WTC11 (cell line): ENCODE measurements around the gene BUD23. TPM values are rescaled to one million over a fixed set of nuclear protein-coding genes. Genes with fewer than 3 reads are reported as not detected.

Experiments used
- ATAC-seq: fragments of 200-7000 bp; cut with Tn5 transposase; 2 replicates; pipeline ENCODE4 v1.10.0; 2021; ENCODE audit warnings: mild to moderate bottlenecking, moderate library complexity
- CTCF ChIA-PET: fragments of 300-600 bp; sonication (Branson Sonifier 250); formaldehyde crosslinking; loops from one replicate; lab custom pipeline; 2021; ENCODE audit warnings: antibody characterized with exemption; lab: Charles Lee
- POLR2A ChIA-PET: fragments of 350-600 bp; sonication (Branson Sonifier 250); formaldehyde crosslinking; loops from one replicate; lab custom pipeline; 2021; ENCODE audit warnings: antibody characterized with exemption; lab: Charles Lee
- DNase-seq: peaks from one replicate; pipeline ENCODE4 v3.0.0; 2021; ENCODE audit warnings: low spot score
- H3K27ac Mint-ChIP-seq: 2 replicates; pipeline ENCODE4 v1.8.0; 2021; ENCODE audit warnings: mixed read lengths
- H3K27me3 Mint-ChIP-seq: 2 replicates; pipeline ENCODE4 v1.8.0; 2021; ENCODE audit warnings: low read depth, mild to moderate bottlenecking, moderate library complexity, mixed read lengths
- H3K36me3 Mint-ChIP-seq: 2 replicates; pipeline ENCODE4 v1.8.0; 2021; ENCODE audit warnings: mixed read lengths
- H3K4me1 Mint-ChIP-seq: 2 replicates; pipeline ENCODE4 v1.8.0; 2022; ENCODE audit warnings: mixed read lengths
- H3K4me3 Mint-ChIP-seq: 2 replicates; pipeline ENCODE4 v1.8.0; 2021; ENCODE audit warnings: mild to moderate bottlenecking, moderate library complexity, mixed read lengths
- H3K9me3 Mint-ChIP-seq: 2 replicates; pipeline ENCODE4 v1.8.0; 2021; ENCODE audit warnings: mixed read lengths
- ATF2 ChIP-seq: sonication (generic); formaldehyde crosslinking; IDR thresholded peaks from 2 replicates; pipeline ENCODE4 v1.8.1; 2022; ENCODE audit warnings: low read depth, missing genetic modification reagents, borderline replicate concordance
- CBFB ChIP-seq: sonication (generic); formaldehyde crosslinking; IDR thresholded peaks from 2 replicates; pipeline ENCODE4 v1.8.1; 2022; ENCODE audit warnings: mild to moderate bottlenecking, low read depth, missing genetic modification reagents
- E2F1 ChIP-seq: sonication (generic); formaldehyde crosslinking; IDR thresholded peaks from 2 replicates; pipeline ENCODE4 v1.8.0; 2022; ENCODE audit warnings: mild to moderate bottlenecking, missing genetic modification reagents
- E2F5 ChIP-seq: sonication (generic); formaldehyde crosslinking; IDR thresholded peaks from 2 replicates; pipeline ENCODE4 v1.8.1; 2022; ENCODE audit warnings: mild to moderate bottlenecking, moderate library complexity, missing genetic modification reagents
- FOXP1 ChIP-seq: sonication (generic); formaldehyde crosslinking; IDR thresholded peaks from 2 replicates; pipeline ENCODE4 v1.8.0; 2022; ENCODE audit warnings: missing genetic modification reagents, mild to moderate bottlenecking, moderate library complexity, borderline replicate concordance
- GRHL2 ChIP-seq: fragments of 250-450 bp; sonication (Bioruptor Pico); IDR thresholded peaks from 2 replicates; pipeline ENCODE4 v1.8.0; 2022; ENCODE audit warnings: mild to moderate bottlenecking, moderate library complexity; ENCODE audit not compliant: insufficient replicate concordance, severe bottlenecking
- GTF2I ChIP-seq: fragments of 250-450 bp; sonication (Bioruptor Pico); conservative IDR thresholded peaks from 2 replicates; pipeline ENCODE4 v1.4.0; 2021; ENCODE audit warnings: mild to moderate bottlenecking
- JUN ChIP-seq: sonication (generic); formaldehyde crosslinking; IDR thresholded peaks from 2 replicates; pipeline ENCODE4 v1.8.0; 2023; ENCODE audit warnings: mild to moderate bottlenecking, missing genetic modification reagents
- KAT7 ChIP-seq: sonication (generic); formaldehyde crosslinking; IDR thresholded peaks from 2 replicates; pipeline ENCODE4 v1.8.1; 2023; ENCODE audit warnings: missing genetic modification reagents, mild to moderate bottlenecking, borderline replicate concordance
- NFE2L1 ChIP-seq: sonication (generic); formaldehyde crosslinking; IDR thresholded peaks from 2 replicates; pipeline ENCODE4 v1.8.1; 2023; ENCODE audit warnings: missing genetic modification reagents
- NR3C1 ChIP-seq: sonication (generic); formaldehyde crosslinking; conservative IDR thresholded peaks from 2 replicates; pipeline ENCODE4 v1.8.1; 2023; ENCODE audit warnings: low read depth, mild to moderate bottlenecking, missing genetic modification reagents
- PRDM15 ChIP-seq: sonication (generic); formaldehyde crosslinking; IDR thresholded peaks from 2 replicates; pipeline ENCODE4 v1.8.0; 2022; ENCODE audit warnings: missing genetic modification reagents
- PRRX2 ChIP-seq: fragments of 250-450 bp; sonication (Bioruptor Pico); IDR thresholded peaks from 2 replicates; pipeline ENCODE4 v1.8.0; 2021; ENCODE audit warnings: mild to moderate bottlenecking
- SMAD4 ChIP-seq: sonication (generic); formaldehyde crosslinking; IDR thresholded peaks from 2 replicates; pipeline ENCODE4 v1.8.0; 2022; ENCODE audit warnings: mild to moderate bottlenecking, missing genetic modification reagents
- USF1 ChIP-seq: sonication (generic); formaldehyde crosslinking; IDR thresholded peaks from 2 replicates; pipeline ENCODE4 v1.8.0; 2022; ENCODE audit warnings: mild to moderate bottlenecking, missing genetic modification reagents
- ZMAT4 ChIP-seq: fragments of 250-450 bp; sonication (Bioruptor Pico); IDR thresholded peaks from 2 replicates; pipeline ENCODE4 v1.9.0; 2021; ENCODE audit warnings: mild to moderate bottlenecking
- ZNF121 ChIP-seq: sonication (generic); formaldehyde crosslinking; IDR thresholded peaks from 2 replicates; pipeline ENCODE4 v1.8.0; 2023; ENCODE audit warnings: missing genetic modification reagents
- ZNF232 ChIP-seq: sonication (generic); formaldehyde crosslinking; IDR thresholded peaks from 2 replicates; pipeline ENCODE4 v1.8.0; 2022; ENCODE audit warnings: mild to moderate bottlenecking, missing genetic modification reagents
- ZNF423 ChIP-seq: fragments of 250-450 bp; sonication (Bioruptor Pico); IDR thresholded peaks from 2 replicates; pipeline ENCODE4 v2.1.2; 2022; ENCODE audit warnings: mild to moderate bottlenecking, moderate library complexity
- ZNF532 ChIP-seq: fragments of 250-450 bp; sonication (Bioruptor Pico); IDR thresholded peaks from 2 replicates; pipeline ENCODE4 v1.9.0; 2021; ENCODE audit warnings: mild to moderate bottlenecking, borderline replicate concordance
- total RNA-seq: library from RNA; stranded (reverse); gene quantifications from 3 replicates; pipeline ENCODE4 v1.2.3, GENCODE V29; 2021

The BUD23 gene
- total RNA-seq, 1 experiment from 2014 or later = 91.9 TPM

GRCh38 chr7:73716318-73716890 is 33.0 kb downstream of the BUD23 start:
- no peak for DNase-seq
- POLR2A ChIA-PET = interaction anchor here (0.6 kb wide), 1 partner anchor 23 kb away, joined by 7 read pairs; no protein-coding TSS in a partner anchor
- no peak for TF ChIP-seq USF1 (CRISPR knock-in tag)
- TF ChIP-seq PRRX2 (CRISPR knock-in tag) = no peak
- TF ChIP-seq ZNF232 (CRISPR knock-in tag) = no peak
- TF ChIP-seq ZNF532 (CRISPR knock-in tag) = no peak
- TF ChIP-seq E2F5 (CRISPR knock-in tag) = no peak
- TF ChIP-seq FOXP1 (CRISPR knock-in tag) = no peak
- TF ChIP-seq CBFB (CRISPR knock-in tag) = no peak
- no peak for TF ChIP-seq ATF2 (CRISPR knock-in tag)
- no peak for TF ChIP-seq SMAD4 (CRISPR knock-in tag)
- no peak for TF ChIP-seq JUN (CRISPR knock-in tag)
- no peak for TF ChIP-seq NR3C1
- no peak for TF ChIP-seq ZNF121 (CRISPR knock-in tag)
- TF ChIP-seq GRHL2 (CRISPR knock-in tag) = no peak
- no peak for TF ChIP-seq ZNF423 (CRISPR knock-in tag)
- TF ChIP-seq, all 79 proteins: peak for 0
- no peak overlapping the region for H3K4me3 Mint-ChIP-seq
- ATAC-seq = no peak
- no peaks in the 10 kb centered on the region for H3K36me3 Mint-ChIP-seq
- CTCF ChIA-PET = interaction anchor here (0.7 to 5.0 kb wide), 4 partner anchors 9 to 110 kb away, joined by 3 to 25 read pairs (median 12); no protein-coding TSS in a partner anchor
- H3K9me3 Mint-ChIP-seq = no peaks in the 10 kb centered on the region
- H3K27ac Mint-ChIP-seq = no peak overlapping the region
- no peaks in the 10 kb centered on the region for H3K4me1 Mint-ChIP-seq
- peaks cover 31% of the 10 kb centered on the region for H3K27me3 Mint-ChIP-seq

GRCh38 chr7:73717025-73717807 is 33.8 kb downstream of the BUD23 start:
- DNase-seq (no peak), ATAC-seq (no peak)
- Mint-ChIP-seq H3K4me3 (peak overlapping the region; percentile 58; the same call in 1 of the 2 replicates), H3K4me1 (no peaks in the 10 kb centered on the region), H3K27me3 (peaks cover 38% of the 10 kb centered on the region), H3K36me3 (no peaks in the 10 kb centered on the region), H3K27ac (no peak overlapping the region), H3K9me3 (no peaks in the 10 kb centered on the region)
- ChIA-PET CTCF (interaction anchor here (0.6 to 5.0 kb wide), 5 partner anchors 8 to 110 kb away, joined by 3 to 25 read pairs (median 4); no protein-coding TSS in a partner anchor), POLR2A (no interaction called here)
- TF ChIP-seq ZNF232 (CRISPR knock-in tag) (no peak), NFE2L1 (no peak), KAT7 (CRISPR knock-in tag) (no peak), PRDM15 (CRISPR knock-in tag) (no peak), ZMAT4 (CRISPR knock-in tag) (no peak), E2F1 (CRISPR knock-in tag) (no peak), PRRX2 (CRISPR knock-in tag) (no peak), GTF2I (CRISPR knock-in tag) (no peak)
